Lower lobe of right lung (tissue), 2 donors: ENCODE results near the gene RAB40C. TPM values are rescaled to one million over a fixed set of nuclear protein-coding genes. Genes with fewer than 3 reads are reported as not detected.

ENCODE experiments used
- ATAC-seq, 2 donors: fragments of 200-7000 bp; cut with Tn5 transposase; one replicate each; pipeline ENCODE4 v1.9.1; 2020 to 2022; ENCODE audit warnings: mild to moderate bottlenecking in 2 of 2, moderate library complexity in 2 of 2
- DNase-seq: peaks from one replicate; pipeline ENCODE4 v3.0.0-alpha.2; 2020
- H3K27ac ChIP-seq: fragments of 200-600 bp; one replicate; pipeline ENCODE4 v1.8.0; 2022
- H3K27me3 ChIP-seq: fragments of 200-600 bp; one replicate; pipeline ENCODE4 v1.8.0; 2022; ENCODE audit warnings: low read depth
- H3K36me3 ChIP-seq: fragments of 200-600 bp; one replicate; pipeline ENCODE4 v1.8.0; 2022; ENCODE audit warnings: mild to moderate bottlenecking
- H3K4me1 ChIP-seq: fragments of 200-600 bp; one replicate; pipeline ENCODE4 v1.8.0; 2022
- H3K4me3 ChIP-seq: fragments of 200-600 bp; one replicate; pipeline ENCODE4 v1.8.0; 2022; ENCODE audit warnings: mild to moderate bottlenecking
- H3K9me3 ChIP-seq: fragments of 200-600 bp; one replicate; pipeline ENCODE4 v1.8.0; 2022
- intact Hi-C: fragments of 100-400 bp; cut with DNase I; formaldehyde crosslinking; loops from one replicate; pipeline ENCODE4 v1.11.0; 2022
- total RNA-seq: library from RNA; stranded (reverse); fragmentation: NEBNext Ultra II Directional; extraction: Animal tissue kit (Norgen Biotek cat#: 25700); gene quantifications from one replicate; pipeline ENCODE4 v1.2.1, GENCODE V29; 2021
- TF ChIP-seq, protein P1 (sequence below): fragments of 200-600 bp; IDR thresholded peaks from one replicate; pipeline ENCODE4 v1.8.0; 2022; ENCODE audit warnings: antibody characterized with exemption, mild to moderate bottlenecking
- donor health status: DM: no; HTN: yes; CAD: no; lungs with severe emphysema.

The RAB40C gene
- total RNA-seq, 1 donor from 2014 or later, result 40.1 TPM

DNA sequence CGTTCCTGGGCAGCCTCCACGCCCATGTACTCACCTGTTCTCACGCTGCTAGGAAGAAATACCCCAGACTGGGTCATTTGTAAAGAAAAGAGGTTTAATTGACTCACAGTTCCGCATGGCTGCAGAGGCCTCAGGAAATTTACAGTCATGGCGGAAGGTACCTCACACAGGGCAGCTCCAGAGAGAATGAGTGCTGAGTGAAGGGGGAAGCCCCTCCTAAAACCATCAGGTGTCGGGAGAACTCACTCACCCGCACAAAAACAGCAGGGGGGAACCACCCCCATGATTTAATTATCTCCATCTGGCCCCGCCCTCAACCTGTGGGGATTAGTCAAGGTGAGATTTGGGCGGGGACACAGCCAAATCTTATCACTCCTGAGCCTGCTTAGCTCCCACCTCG, 18.2 kb downstream of the RAB40C start:
- H3K4me3 ChIP-seq, result no peak overlapping the region
- H3K27ac ChIP-seq, result no peak overlapping the region
- TF ChIP-seq, protein P1, sequence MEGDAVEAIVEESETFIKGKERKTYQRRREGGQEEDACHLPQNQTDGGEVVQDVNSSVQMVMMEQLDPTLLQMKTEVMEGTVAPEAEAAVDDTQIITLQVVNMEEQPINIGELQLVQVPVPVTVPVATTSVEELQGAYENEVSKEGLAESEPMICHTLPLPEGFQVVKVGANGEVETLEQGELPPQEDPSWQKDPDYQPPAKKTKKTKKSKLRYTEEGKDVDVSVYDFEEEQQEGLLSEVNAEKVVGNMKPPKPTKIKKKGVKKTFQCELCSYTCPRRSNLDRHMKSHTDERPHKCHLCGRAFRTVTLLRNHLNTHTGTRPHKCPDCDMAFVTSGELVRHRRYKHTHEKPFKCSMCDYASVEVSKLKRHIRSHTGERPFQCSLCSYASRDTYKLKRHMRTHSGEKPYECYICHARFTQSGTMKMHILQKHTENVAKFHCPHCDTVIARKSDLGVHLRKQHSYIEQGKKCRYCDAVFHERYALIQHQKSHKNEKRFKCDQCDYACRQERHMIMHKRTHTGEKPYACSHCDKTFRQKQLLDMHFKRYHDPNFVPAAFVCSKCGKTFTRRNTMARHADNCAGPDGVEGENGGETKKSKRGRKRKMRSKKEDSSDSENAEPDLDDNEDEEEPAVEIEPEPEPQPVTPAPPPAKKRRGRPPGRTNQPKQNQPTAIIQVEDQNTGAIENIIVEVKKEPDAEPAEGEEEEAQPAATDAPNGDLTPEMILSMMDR, result no peak
- peaks cover 10% of the 10 kb centered on the region for H3K4me1 ChIP-seq
- H3K27me3 ChIP-seq, result no peaks in the 10 kb centered on the region
- ATAC-seq (no peak), DNase-seq (no peak)
- intact Hi-C loops, result no loop called here
- H3K36me3 ChIP-seq, result no peaks in the 10 kb centered on the region
- H3K9me3 ChIP-seq, result no peaks in the 10 kb centered on the region

DNA sequence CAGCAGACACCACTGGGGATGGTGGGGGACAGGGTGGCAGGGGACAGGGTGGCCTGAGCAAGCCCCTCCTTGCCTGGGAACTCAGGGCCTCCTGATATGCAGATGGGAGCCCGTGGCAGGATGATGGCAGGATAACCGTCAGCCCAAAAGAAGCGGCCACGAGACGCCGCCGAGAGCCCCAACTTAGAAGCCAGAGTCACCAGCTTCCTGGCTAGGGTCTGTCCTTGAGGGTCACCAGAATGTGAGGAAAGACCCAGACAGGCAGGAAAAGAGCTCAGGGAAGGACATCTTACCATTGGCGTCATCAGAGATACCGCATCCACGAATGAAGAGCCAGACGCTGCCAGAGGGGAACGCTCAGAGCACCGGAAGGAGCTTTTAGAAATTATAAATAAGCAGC, 19.4 kb downstream of the RAB40C start:
- H3K4me1 ChIP-seq, result peaks cover 10% of the 10 kb centered on the region
- intact Hi-C loops, result no loop called here
- no peak overlapping the region for H3K27ac ChIP-seq
- DNase-seq (no peak), ATAC-seq (no peak)
- H3K9me3 ChIP-seq, result no peaks in the 10 kb centered on the region
- TF ChIP-seq, protein P1, result no peak
- H3K4me3 ChIP-seq, result no peak overlapping the region
- H3K27me3 ChIP-seq, result no peaks in the 10 kb centered on the region
- no peaks in the 10 kb centered on the region for H3K36me3 ChIP-seq

DNA sequence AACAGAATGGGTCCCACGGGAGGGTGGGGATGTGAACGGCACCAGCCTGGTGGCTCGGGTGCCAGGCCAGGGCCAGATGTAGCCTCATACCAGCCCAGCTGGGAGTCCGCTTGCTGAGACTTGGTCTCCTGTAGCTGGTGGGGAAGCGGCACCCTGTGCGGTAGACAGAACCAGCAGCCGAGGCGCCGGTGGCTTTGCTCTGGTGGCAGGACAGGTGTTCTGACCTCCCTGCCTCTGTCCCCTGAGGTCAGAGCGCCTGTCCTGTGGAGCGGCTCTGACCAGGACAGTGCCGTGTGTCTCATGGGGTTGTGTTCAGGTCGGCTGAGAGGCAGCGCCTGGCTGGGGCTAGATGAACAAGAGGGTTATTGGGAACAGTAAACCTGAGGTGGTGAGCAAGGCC, 20.1 kb downstream of the RAB40C start:
- no peak overlapping the region for H3K4me3 ChIP-seq
- intact Hi-C loops, result no loop called here
- H3K4me1 ChIP-seq, result peaks cover 10% of the 10 kb centered on the region
- H3K36me3 ChIP-seq, result no peaks in the 10 kb centered on the region
- TF ChIP-seq, protein P1, result no peak
- DNase-seq (no peak), ATAC-seq (peak; percentile 6 to 18)
- no peaks in the 10 kb centered on the region for H3K27me3 ChIP-seq
- H3K27ac ChIP-seq, result no peak overlapping the region
- H3K9me3 ChIP-seq, result no peaks in the 10 kb centered on the region

DNA sequence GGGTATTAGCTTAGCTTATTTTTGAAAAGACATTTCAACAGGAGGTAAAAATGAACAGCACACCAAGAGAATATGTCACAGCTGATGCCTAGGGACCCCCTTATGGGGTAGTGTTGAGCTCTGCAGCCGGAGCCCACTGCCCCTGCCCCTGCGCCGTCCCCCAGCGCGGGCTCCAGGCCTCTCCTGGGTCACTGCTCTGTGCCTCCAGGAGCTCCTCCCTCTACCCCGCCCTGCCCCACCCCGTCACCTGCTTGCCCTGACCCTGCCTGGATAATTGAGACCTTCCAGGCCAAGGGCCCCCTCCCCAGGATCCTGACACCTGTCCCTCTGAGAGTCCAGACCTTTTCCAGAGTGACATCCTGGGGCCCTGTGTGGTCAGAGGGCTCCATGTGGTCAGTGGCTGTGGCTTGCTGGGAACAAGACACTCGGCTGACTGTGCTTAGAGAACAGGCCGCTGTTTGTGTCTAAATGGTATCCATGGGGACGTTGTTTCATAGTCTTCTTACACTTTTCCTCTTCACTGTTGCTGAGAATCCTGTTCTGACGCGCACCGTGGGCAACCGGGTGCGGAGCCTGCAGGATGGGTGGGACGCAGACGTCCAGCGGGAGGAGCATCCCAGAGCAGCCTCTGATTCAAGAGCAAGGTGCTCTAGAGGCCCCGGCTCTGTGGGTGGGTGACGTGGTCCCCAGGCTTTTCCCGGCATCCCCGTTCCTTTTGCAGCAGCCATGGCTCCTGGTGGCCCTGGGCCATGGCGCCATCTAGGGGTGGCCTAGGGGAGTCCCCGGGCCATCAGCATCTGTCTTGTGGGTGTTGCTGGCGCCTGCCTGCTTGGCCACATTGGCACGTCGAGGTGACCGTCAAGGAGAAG, 20.9 kb downstream of the RAB40C start:
- no peak overlapping the region for H3K4me3 ChIP-seq
- no peaks in the 10 kb centered on the region for H3K27me3 ChIP-seq
- no peaks in the 10 kb centered on the region for H3K9me3 ChIP-seq
- ATAC-seq, result peak; percentile 94 to 95
- intact Hi-C loops, result no loop called here
- TF ChIP-seq, protein P1, result peak; percentile 83
- peak; percentile 83 for DNase-seq
- peaks cover 10% of the 10 kb centered on the region for H3K4me1 ChIP-seq
- no peaks in the 10 kb centered on the region for H3K36me3 ChIP-seq
- no peak overlapping the region for H3K27ac ChIP-seq

DNA sequence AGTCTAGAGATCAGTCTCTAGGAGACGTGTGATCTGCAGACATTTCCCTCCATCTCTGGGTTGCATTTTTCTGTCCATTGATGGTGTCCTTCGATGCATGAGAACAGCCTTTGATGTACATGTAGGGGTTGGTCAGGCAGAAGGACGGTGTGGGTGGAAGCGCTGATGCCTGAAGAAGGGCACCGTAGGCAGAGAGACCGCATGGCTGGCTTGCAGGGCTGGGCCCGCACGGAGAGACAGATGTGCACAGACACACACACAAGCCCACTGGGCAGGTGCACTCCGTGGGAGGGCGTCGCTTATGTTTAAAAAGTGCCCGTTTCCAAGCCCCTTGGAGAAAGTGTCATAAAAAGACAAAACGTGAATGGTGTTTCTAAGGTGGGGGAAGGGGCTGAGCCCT, 25.3 kb downstream of the RAB40C start:
- H3K36me3 ChIP-seq, result no peaks in the 10 kb centered on the region
- ATAC-seq (no peak), DNase-seq (no peak)
- TF ChIP-seq, protein P1, result no peak
- intact Hi-C loops, result no loop called here
- H3K27me3 ChIP-seq, result no peaks in the 10 kb centered on the region
- H3K27ac ChIP-seq, result peak overlapping the region; percentile 89
- H3K4me1 ChIP-seq, result peaks cover 10% of the 10 kb centered on the region
- H3K9me3 ChIP-seq, result no peaks in the 10 kb centered on the region
- H3K4me3 ChIP-seq, result no peak overlapping the region
